Common myeloid progenitor, CD34-positive (primary cell): ENCODE data around the gene CPM.
A peak's percentile ranks its signal among the peaks of the same experiment; 100 is the strongest.

Experiments used
- CTCF ChIA-PET: fragments of 350-600 bp; sonication (Branson Sonifier 250); formaldehyde crosslinking; loops from one replicate; lab custom pipeline; 2021; ENCODE audit warnings: antibody characterized with exemption; lab: Charles Lee
- POLR2A ChIA-PET: fragments of 350-600 bp; sonication (Branson Sonifier 250); formaldehyde crosslinking; loops from one replicate; lab custom pipeline; 2021; ENCODE audit warnings: antibody characterized with exemption; lab: Charles Lee
- DNase-seq, 3 donors: peaks; one replicate each; pipeline versions ENCODE4 v3.0.0 to v3.0.0-alpha.2; 2013
- H3K27ac ChIP-seq, 2 experiments: 1 replicate in 1 of 2; 2 replicates in 1 of 2; pipeline ENCODE4 v1.7.0; 2013; ENCODE audit warnings: inconsistent platforms in 2 of 2, low read length in 2 of 2, mild to moderate bottlenecking in 2 of 2, low read depth in 1 of 2, moderate library complexity in 1 of 2; ENCODE audit not compliant: severe bottlenecking in 2 of 2, insufficient read depth in 1 of 2, poor library complexity in 1 of 2
- H3K27me3 ChIP-seq, 5 experiments: replicated peaks in 2 of 5; 1 replicate in 3 of 5; 2 replicates in 2 of 5; pipeline versions ENCODE4 v1.6.1 to v1.7.0; 2013; ENCODE audit warnings: low read length in 4 of 5, mild to moderate bottlenecking in 2 of 5, moderate library complexity in 2 of 5, inconsistent platforms in 1 of 5; ENCODE audit not compliant: insufficient read depth in 5 of 5, control insufficient read depth in 4 of 5
- H3K36me3 ChIP-seq, 4 experiments: 1 replicate in 2 of 4; 2 replicates in 2 of 4; pipeline versions ENCODE4 v1.6.1 to v1.7.0; 2013; ENCODE audit warnings: low read length in 3 of 4, control low read depth in 1 of 4, mild to moderate bottlenecking in 1 of 4; ENCODE audit not compliant: control insufficient read depth in 4 of 4, insufficient read depth in 4 of 4
- H3K4me1 ChIP-seq, 4 experiments: 1 replicate in 3 of 4; 2 replicates in 1 of 4; pipeline versions ENCODE4 v1.6.1 to v1.7.1; 2013; ENCODE audit warnings: low read length in 3 of 4, mild to moderate bottlenecking in 3 of 4, control low read depth in 1 of 4, inconsistent platforms in 1 of 4, moderate library complexity in 1 of 4; ENCODE audit not compliant: control insufficient read depth in 4 of 4, insufficient read depth in 4 of 4; ENCODE audit errors: control extremely low read depth in 1 of 4
- H3K4me3 ChIP-seq, 7 experiments: 1 replicate in 4 of 7; 2 replicates in 3 of 7; pipeline versions ENCODE4 v1.5.1 to v1.7.0; 2013; ENCODE audit warnings: mild to moderate bottlenecking in 7 of 7, low read length in 6 of 7, moderate library complexity in 6 of 7, inconsistent platforms in 2 of 7, low read depth in 2 of 7, control low read depth in 1 of 7; ENCODE audit not compliant: insufficient read depth in 4 of 7, control insufficient read depth in 1 of 7; ENCODE audit errors: extremely low read depth in 1 of 7
- H3K9me3 ChIP-seq, 5 experiments: 1 replicate in 4 of 5; 2 replicates in 1 of 5; pipeline versions ENCODE4 v1.6.1 to v1.7.1; 2013; ENCODE audit warnings: low read length in 4 of 5, mild to moderate bottlenecking in 2 of 5, inconsistent platforms in 1 of 5, low read depth in 1 of 5, moderate library complexity in 1 of 5; ENCODE audit not compliant: control insufficient read depth in 4 of 5, insufficient read depth in 2 of 5; ENCODE audit errors: control extremely low read depth in 1 of 5
- WGBS: methylation state at CpG from one replicate; pipeline ENCODE4 v1.1.5; 2013; ENCODE audit not compliant: insufficient coverage; 5-methylcytosine and 5-hydroxymethylcytosine counted together

Gene CPM

GRCh38 chr12:68919581-68920239 lies 13.3 kb downstream of the CPM start:
- Histone ChIP-seq H3K9me3 (no peaks in the 10 kb centered on the region), H3K27me3 (no peaks in the 10 kb centered on the region), H3K36me3 (no peaks in the 10 kb centered on the region), H3K27ac (no peak overlapping the region), H3K4me3 (no peak overlapping the region), H3K4me1 (peaks cover 0 to 8% (median 4%) of the 10 kb centered on the region in 4 experiments)
- DNase-seq = no peak
- POLR2A ChIA-PET = no interaction called here
- WGBS = 100% methylated on average over 8 of the region's 9 CpGs
- CTCF ChIA-PET = no interaction called here

GRCh38 chr12:68918960-68919359 lies 14.0 kb downstream of the CPM start:
- Histone ChIP-seq H3K9me3 (no peaks in the 10 kb centered on the region), H3K4me1 (peaks cover 0 to 11% (median 4%) of the 10 kb centered on the region in 4 experiments), H3K27ac (no peak overlapping the region), H3K36me3 (no peaks in the 10 kb centered on the region), H3K27me3 (no peaks in the 10 kb centered on the region), H3K4me3 (no peak overlapping the region)
- CTCF ChIA-PET = no interaction called here
- POLR2A ChIA-PET = no interaction called here
- WGBS = 100% methylated on average over 1 of the region's 1 CpG
- no peak for DNase-seq

- H3K4me3 ChIP-seq = no peak overlapping the region
- H3K4me1 ChIP-seq = peaks cover 0 to 11% (median 4%) of the 10 kb centered on the region in 4 experiments
- H3K36me3 ChIP-seq = no peaks in the 10 kb centered on the region
- H3K27me3 ChIP-seq = no peaks in the 10 kb centered on the region
- WGBS = 0% methylated on average over 1 of the region's 3 CpGs
- ChIA-PET CTCF (no interaction called here), POLR2A (no interaction called here)
- DNase-seq = peak in 2 of 3 donors; percentile 72 to 80
- no peak overlapping the region for H3K27ac ChIP-seq
- H3K9me3 ChIP-seq = no peaks in the 10 kb centered on the region
These were observed 17.9 kb downstream of the CPM start for GRCh38 chr12:68915055-68915454.

GRCh38 chr12:68913682-68914081 lies 19.3 kb downstream of the CPM start:
- Histone ChIP-seq H3K27me3 (no peaks in the 10 kb centered on the region), H3K36me3 (no peaks in the 10 kb centered on the region), H3K4me3 (no peak overlapping the region), H3K27ac (no peak overlapping the region), H3K4me1 (peaks cover 0 to 11% (median 4%) of the 10 kb centered on the region in 4 experiments), H3K9me3 (no peaks in the 10 kb centered on the region)
- ChIA-PET POLR2A (no interaction called here), CTCF (no interaction called here)
- DNase-seq = no peak
- 96% methylated on average over 3 of the region's 4 CpGs for WGBS

- POLR2A ChIA-PET = no interaction called here
- Histone ChIP-seq H3K9me3 (no peaks in the 10 kb centered on the region), H3K36me3 (no peaks in the 10 kb centered on the region), H3K4me3 (no peak overlapping the region), H3K27me3 (no peaks in the 10 kb centered on the region), H3K27ac (no peak overlapping the region), H3K4me1 (peaks cover 0 to 11% (median 4%) of the 10 kb centered on the region in 4 experiments)
- CTCF ChIA-PET = no interaction called here
- no peak for DNase-seq
- 94% methylated on average over 2 of the region's 2 CpGs for WGBS
These were observed 20.1 kb downstream of the CPM start for GRCh38 chr12:68912916-68913315.

- H3K27ac ChIP-seq = no peak overlapping the region
- H3K36me3 ChIP-seq = no peaks in the 10 kb centered on the region
- H3K9me3 ChIP-seq = no peaks in the 10 kb centered on the region
- H3K4me1 ChIP-seq = peaks cover 0 to 11% (median 4%) of the 10 kb centered on the region in 4 experiments
- H3K4me3 ChIP-seq = no peak overlapping the region
- DNase-seq = no peak
- 100% methylated on average over 2 of the region's 2 CpGs for WGBS
- ChIA-PET POLR2A (interaction anchor here (0.7 kb wide), 1 partner anchor 1487 kb away, joined by 5 read pairs; no protein-coding TSS in a partner anchor), CTCF (interaction anchor here (1.2 kb wide), 1 partner anchor 8 kb away, joined by 3 read pairs; no protein-coding TSS in a partner anchor)
- H3K27me3 ChIP-seq = no peaks in the 10 kb centered on the region
These were observed 21.7 kb downstream of the CPM start for GRCh38 chr12:68911197-68911718.

GRCh38 chr12:68910128-68910527 lies 22.8 kb downstream of the CPM start:
- no peak for DNase-seq
- WGBS = 80% methylated on average over 1 of the region's 2 CpGs
- Histone ChIP-seq H3K27ac (no peak overlapping the region), H3K4me1 (peaks cover 0 to 6% (median 3%) of the 10 kb centered on the region in 4 experiments), H3K36me3 (no peaks in the 10 kb centered on the region), H3K4me3 (no peak overlapping the region), H3K9me3 (no peaks in the 10 kb centered on the region), H3K27me3 (no peaks in the 10 kb centered on the region)
- CTCF ChIA-PET = no interaction called here
- POLR2A ChIA-PET = no interaction called here
